ENCODE measurements around the gene DQX1. TPM values are rescaled to one million over a fixed set of nuclear protein-coding genes. Genes with fewer than 3 reads are reported as not detected.
A peak's percentile ranks its signal among the peaks of the same experiment; 100 is the strongest.
"Not testable (repeated sequence)": the region's sequence is repeated elsewhere in the genome, so short reads cannot be mapped to it uniquely, and the experiment has no call there.

The DQX1 gene
- polyA plus RNA-seq, 10 donors = 0.13 to 0.33 (median 0.16) TPM; not detected in 5

GRCh38 chr2:74497777-74498499, 28.1 kb downstream of the DQX1 start:
- DNase-seq = peak in 1 of 3 donors; percentile 62

GRCh38 chr2:74496997-74497776, 28.8 kb downstream of the DQX1 start:
- DNase-seq = no peak

- DNase-seq = no peak
Observed at GRCh38 chr2:74495440-74495839, 30.6 kb downstream of the DQX1 start.

- no peak for DNase-seq
Observed at GRCh38 chr2:74493546-74493945, 32.5 kb downstream of the DQX1 start.

GRCh38 chr2:74491648-74492544, 34.1 kb downstream of the DQX1 start:
- no peak for DNase-seq

GRCh38 chr2:74489906-74490305, 36.1 kb downstream of the DQX1 start:
- no peak for DNase-seq

- DNase-seq = no peak
Observed at GRCh38 chr2:74488643-74489481, 37.2 kb downstream of the DQX1 start.

GRCh38 chr2:74486141-74486540, 39.9 kb downstream of the DQX1 start:
- DNase-seq = no peak

- not testable (repeated sequence) for DNase-seq
Observed at GRCh38 chr2:74483675-74484164, 42.3 kb downstream of the DQX1 start.

GRCh38 chr2:74482801-74483674, 43.0 kb downstream of the DQX1 start, which contains the start of the genes CCDC142 and TTC31:
Gene CCDC142, minus strand, starts transcription at chr2:74482998. Its CDS starts 161 bp downstream, at chr2:74482837.
Gene TTC31, plus strand, starts transcription at chr2:74483081. Its CDS starts 15 bp downstream, at chr2:74483096.
- peak; percentile 97 to 99 (median 97) for DNase-seq

- no peak for DNase-seq
Observed at GRCh38 chr2:74481961-74482800, 43.9 kb downstream of the DQX1 start.

GRCh38 chr2:74481431-74481830, 44.6 kb downstream of the DQX1 start:
- DNase-seq = no peak

- DNase-seq = no peak
Observed at GRCh38 chr2:74474899-74475298, 51.1 kb downstream of the DQX1 start.

GRCh38 chr2:74474481-74474880, 51.5 kb downstream of the DQX1 start:
- DNase-seq = no peak

GRCh38 chr2:74472945-74473258, 53.1 kb downstream of the DQX1 start:
- DNase-seq = no peak

GRCh38 chr2:74472086-74472944, 53.7 kb downstream of the DQX1 start, which contains the start of gene MRPL53:
Gene MRPL53, minus strand, starts transcription at chr2:74472680. Its CDS starts 20 bp downstream, at chr2:74472660.
- peak; percentile 95 to 98 (median 97) for DNase-seq

GRCh38 chr2:74471332-74472065, 54.5 kb downstream of the DQX1 start:
- no peak for DNase-seq
